SH-SY5Y (cell line): ENCODE results near the gene DOC2A.

Experiments used
- GATA2 ChIP-seq: IDR thresholded peaks from 2 replicates; pipeline ENCODE4 v1.6.1; 2011; ENCODE audit warnings: mild to moderate bottlenecking, low read depth, low read length
- GATA3 ChIP-seq: IDR thresholded peaks from 2 replicates; pipeline ENCODE4 v1.6.1; 2011; ENCODE audit warnings: low read depth, mild to moderate bottlenecking, low read length, moderate library complexity

The DOC2A gene

DNA sequence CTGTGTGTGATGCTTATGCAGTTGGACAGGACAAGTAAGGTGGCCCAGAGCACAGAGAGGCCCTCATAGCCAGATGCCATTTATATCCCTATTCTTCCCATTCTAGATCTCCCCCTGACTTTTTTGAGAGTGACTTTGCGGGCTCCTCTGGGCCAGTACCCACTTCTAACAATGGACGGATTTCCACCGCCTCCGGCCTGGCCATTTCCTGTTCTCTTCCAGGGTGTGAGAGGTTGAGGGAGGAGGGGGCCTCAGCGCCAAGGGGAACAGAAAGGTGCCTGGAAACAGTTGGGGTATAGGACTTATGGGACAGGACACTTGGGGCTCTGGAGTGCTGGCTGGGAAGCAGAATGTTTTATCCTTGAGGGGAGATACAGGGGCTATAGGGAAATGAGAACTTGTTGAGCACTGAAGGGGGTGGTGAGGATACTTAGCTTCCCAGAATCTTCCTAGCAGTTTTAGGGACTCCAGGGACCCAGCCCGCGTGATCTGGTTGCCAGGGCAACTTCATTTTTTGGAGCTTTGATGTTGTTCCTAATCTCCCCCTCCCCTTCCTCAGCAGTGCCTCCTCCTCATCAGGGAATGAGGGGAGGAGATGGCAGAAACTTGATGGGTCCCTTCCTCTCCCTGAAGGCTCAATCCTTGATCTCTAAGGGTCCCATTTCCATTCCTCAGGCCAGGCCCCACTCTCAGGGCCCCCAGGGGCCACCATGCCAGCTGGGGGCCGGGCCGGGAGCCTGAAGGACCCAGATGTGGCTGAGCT lies 33.6 kb downstream of the DOC2A start:
- no peak for TF ChIP-seq GATA3
- TF ChIP-seq GATA2, result no peak

DNA sequence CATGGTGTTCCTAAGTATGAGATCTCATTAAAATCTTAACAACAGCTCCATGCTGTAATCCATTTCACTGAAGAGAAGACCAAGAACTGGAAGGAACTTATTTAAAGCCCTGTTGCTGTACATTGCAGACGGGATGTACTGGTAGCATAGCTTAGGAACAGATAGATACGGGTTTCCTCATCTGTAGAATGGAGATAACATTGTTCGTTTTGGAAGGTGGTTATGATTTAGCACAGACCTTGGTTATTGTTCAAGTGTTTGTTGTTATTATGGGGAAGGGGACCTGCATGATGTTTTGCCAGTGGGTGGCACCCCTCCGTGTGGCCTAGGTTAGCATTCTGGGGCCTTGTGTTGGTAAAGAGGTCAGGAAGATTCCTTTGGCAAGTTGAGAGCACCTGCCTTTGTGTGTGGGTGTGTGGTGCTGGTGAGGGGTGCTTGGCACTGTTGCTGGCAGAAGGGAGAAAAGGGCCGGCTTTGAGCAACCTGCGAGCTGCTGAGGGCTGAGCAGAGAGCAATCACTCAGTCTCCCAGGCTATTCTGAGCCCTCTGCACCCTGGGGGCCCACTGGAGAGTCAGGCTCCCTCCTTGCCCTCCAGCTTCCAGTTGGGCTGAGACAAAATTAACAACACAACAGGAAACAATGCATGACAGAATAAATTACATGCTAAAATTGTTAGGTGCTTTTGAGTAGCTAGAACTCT lies 34.9 kb downstream of the DOC2A start:
- no peak for TF ChIP-seq GATA2
- TF ChIP-seq GATA3, result no peak

- TF ChIP-seq GATA3 (no peak), GATA2 (no peak)
Measured at GRCh38 chr16:29975134-29975538, 35.7 kb downstream of the DOC2A start.

DNA sequence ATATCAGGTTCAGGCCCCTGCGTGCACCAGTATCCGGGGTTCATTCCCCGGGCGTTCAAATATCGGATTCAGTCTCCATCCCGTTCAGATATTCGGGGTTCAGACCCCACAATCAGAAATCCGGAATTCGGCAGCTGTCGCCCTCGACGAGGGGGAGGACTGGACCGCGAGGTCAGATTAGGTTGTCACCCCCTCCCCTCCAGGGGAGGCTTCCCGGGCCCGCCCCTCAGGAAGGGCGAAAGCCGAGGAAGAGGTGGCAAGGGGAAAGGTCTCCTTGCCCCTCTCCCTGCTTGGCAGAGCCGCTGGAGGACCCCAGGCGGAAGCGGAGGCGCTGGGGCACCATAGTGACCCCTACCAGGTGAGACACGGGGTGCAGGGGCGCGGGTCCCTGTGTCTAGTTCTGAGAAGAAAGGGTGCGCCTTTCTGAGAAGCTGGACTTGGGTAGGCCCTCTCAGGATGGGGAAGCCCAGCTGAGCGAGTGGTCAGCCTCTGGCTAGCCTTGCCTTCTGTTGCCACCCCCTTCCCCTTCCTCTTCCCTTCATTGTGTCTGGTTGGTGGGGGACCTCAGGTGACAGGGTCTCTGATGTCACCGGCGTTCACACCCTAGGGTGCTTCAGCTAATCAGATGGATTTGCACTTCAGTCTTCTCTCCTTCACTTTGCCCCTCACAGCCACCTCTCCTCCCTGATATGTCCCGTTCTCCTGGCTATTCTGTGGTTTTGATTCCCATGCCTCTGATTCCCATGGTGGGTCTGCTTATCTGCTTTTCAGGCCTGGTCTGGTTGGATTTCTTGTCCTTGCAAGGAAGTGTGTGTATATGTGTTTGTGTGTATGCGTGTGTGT lies 36.3 kb downstream of the DOC2A start:
- TF ChIP-seq GATA2 (no peak), GATA3 (no peak)

DNA sequence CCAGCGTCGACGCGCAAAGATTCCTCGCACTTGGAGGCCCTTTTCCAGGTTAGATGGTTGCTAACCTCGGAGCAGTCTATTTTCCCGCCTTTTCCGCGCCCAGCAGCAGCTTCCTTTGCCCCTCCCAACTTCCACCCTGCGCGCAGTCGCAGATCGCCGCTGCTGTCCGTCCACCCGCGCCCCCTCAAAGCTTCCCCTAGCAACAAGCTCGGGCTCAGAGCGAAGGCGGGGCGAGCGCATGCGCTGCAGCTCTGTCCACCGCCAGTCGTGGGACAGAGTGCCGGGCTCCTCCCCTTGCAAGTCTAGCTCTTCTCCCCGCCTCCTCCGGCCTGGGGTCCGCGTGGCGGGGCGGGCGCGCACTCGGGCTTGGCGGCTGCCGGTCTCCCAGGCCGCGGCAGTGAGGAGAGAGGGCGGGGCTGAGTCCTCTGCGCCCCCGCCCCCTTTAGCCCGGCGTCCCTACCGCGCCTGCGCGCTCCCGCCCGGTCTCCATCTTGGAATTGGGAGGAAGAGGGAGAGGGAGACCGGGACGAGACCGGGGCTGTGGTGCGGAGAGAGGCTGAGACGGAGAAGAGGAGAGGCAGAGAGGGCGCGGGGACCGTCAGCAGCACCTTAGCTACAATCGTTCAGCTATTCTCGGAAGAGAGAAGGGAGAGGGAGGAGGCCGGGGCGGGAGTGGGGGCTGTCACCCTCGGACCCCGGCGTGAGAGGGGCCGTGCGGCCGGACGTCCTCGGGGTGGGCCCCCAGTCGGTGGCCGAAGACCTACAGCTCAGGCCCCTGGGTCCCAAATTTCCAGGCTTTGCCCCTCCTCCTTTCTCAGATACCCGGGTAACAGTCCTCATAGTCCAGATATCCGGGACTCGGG lies 37.2 kb downstream of the DOC2A start, which contains the start of gene TAOK2:
TSS of gene TAOK2 (plus strand) at position 485 of the 863 bp plus-strand sequence. CDS start 3,905 bp downstream, outside the sequence.
- TF ChIP-seq GATA2 (no peak), GATA3 (no peak)

DNA sequence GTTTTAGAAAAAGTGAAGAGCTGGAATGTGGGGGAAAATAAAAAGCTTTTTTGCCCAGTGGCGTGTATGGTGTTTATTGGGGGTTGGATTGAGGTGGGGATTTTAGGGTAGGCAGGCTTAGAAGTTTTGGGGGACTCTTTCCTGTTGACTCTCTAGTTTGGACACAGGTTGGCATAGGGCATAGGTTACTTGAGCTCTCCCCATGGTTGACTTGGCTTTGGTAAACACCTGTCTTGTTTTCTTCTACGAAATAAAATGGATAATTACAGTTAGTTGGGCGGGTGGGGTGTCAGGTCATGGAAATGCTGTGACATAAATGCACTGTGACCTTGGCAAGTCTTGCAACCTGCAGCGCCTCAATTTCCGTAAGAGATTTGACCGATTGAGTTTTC lies 37.8 kb downstream of the DOC2A start:
- no peak for TF ChIP-seq GATA3
- TF ChIP-seq GATA2, result no peak

- TF ChIP-seq GATA2 (no peak), GATA3 (no peak)
Measured at GRCh38 chr16:29972500-29972899, 38.3 kb downstream of the DOC2A start.

DNA sequence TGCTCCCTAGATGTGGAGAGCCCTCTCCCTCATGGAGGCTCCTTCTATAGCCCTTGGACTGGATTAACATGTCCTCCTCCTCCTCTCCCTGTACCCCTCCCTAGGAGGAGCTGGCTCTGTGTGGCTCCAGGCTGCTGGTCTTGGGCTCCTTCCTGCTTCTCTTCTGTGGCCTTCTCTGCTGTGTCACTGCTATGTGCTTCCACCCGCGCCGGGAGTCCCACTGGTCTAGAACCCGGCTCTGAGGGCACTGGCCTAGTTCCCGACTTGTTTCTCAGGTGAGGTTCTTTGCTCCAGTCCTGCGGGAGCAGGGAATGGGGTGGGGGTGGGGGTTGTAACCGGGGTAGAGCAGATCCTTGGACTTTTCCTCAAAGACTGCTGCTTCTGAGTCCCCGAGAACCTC lies 39.5 kb downstream of the DOC2A start:
- TF ChIP-seq GATA3 (no peak), GATA2 (no peak)

GRCh38 chr16:29968205-29968604 lies 42.6 kb downstream of the DOC2A start:
- TF ChIP-seq GATA2 (no peak), GATA3 (no peak)

GRCh38 chr16:29963021-29963743 lies 47.6 kb downstream of the DOC2A start:
- no peak for TF ChIP-seq GATA2
- TF ChIP-seq GATA3, result no peak

DNA sequence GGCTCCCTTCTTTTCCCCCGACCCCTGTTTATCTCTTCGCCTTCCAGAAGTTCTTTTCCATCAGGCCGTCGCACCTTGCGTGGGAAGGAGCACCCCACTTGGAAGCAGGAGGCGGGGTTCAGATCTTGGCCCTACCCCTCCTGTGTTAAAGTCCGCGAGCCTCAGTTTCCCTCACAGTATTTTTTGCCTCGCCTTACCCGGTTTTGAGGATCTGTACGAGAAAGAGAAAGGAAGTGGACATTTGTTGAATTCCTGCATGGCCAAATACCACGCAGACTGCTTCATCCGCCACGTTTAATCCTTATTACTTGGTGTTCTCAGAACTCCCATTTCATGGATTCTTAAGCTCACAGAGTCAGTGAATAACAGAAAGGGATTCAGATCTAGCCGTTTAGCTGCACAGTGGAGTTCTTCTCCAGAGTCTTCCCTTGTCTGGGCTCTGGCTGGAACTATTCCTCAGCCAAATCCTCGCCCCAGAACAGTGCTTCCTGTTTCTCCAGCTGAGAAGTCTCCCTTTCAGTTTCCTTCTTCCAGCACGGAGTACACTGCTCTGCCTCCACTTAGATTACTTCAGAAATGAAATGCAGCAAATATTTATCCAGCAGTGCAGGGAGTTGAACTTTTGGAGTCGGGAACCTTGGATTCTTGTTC lies 48.4 kb downstream of the DOC2A start:
- TF ChIP-seq GATA3 (no peak), GATA2 (no peak)
